Measurements from ENCODE around the gene MSI2. TPM values are rescaled to one million over a fixed set of nuclear protein-coding genes. Genes with fewer than 3 reads are reported as not detected.

MSI2 gene
- total RNA-seq, 2 experiments from 2014 or later = 131 to 164 TPM

DNA sequence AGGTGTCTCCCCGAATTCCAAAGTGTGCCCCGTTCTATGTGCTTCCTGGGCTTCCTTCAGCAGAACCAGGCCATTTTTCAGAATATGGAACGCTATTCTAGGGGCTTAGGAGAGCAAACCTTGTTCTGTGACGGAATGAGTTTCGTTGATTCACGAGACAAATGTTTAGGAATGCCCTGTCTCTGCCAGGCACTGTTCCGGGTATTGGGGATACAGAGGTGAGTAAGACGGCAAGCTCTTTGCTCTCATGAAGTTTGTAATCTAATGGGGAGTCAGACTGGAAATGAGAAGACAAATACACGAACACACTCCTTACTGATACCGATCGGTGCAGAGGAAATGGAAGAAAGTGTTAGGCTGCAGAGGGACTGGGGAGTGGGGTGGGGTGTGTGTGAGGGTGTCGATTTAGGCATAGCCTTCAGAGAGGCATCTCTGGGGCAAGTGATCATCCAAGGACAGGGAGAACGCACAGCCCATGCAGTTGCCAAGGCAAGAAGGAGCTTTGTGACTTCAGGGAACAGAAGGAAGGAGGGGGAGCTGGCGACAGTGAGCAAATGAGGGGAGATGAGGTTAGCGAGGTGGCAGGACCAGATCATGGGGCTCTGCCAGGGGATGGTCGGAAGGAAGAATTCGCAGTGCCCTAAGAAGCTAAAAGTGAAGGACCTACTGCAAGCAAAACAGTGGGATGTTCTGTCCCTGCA lies 189.6 kb downstream of the MSI2 start:
- no peaks in the 10 kb centered on the region for H3K9me3 ChIP-seq (ENCODE audit: low read length)
- ChIA-PET POLR2A (interaction anchor here (1.2 to 1.6 kb wide), 2 partner anchors 40 to 104 kb away, joined by 3 to 7 read pairs; no protein-coding TSS in a partner anchor), CTCF (ENCODE audit: unreplicated experiment) (no interaction called here)
- no peaks in the 10 kb centered on the region for H4K20me1 ChIP-seq (ENCODE audit: insufficient read depth, low read length)
- no TSS peak for BruUV-seq (replicated peaks)
- no peak overlapping the region for H3K27ac ChIP-seq (ENCODE audit: low read depth, low read length, poor library complexity, severe bottlenecking)
- no peak for TF ChIP-seq EZH2phosphoT487 (IDR thresholded peaks at IDR 0.05; ENCODE audit: borderline replicate concordance, low read depth, low read length)
- TF ChIP-seq, protein P1, sequence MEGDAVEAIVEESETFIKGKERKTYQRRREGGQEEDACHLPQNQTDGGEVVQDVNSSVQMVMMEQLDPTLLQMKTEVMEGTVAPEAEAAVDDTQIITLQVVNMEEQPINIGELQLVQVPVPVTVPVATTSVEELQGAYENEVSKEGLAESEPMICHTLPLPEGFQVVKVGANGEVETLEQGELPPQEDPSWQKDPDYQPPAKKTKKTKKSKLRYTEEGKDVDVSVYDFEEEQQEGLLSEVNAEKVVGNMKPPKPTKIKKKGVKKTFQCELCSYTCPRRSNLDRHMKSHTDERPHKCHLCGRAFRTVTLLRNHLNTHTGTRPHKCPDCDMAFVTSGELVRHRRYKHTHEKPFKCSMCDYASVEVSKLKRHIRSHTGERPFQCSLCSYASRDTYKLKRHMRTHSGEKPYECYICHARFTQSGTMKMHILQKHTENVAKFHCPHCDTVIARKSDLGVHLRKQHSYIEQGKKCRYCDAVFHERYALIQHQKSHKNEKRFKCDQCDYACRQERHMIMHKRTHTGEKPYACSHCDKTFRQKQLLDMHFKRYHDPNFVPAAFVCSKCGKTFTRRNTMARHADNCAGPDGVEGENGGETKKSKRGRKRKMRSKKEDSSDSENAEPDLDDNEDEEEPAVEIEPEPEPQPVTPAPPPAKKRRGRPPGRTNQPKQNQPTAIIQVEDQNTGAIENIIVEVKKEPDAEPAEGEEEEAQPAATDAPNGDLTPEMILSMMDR (conservative IDR thresholded peaks at IDR 0.05; ENCODE audit: low read length) = no peak
- H3K36me3 ChIP-seq (ENCODE audit: insufficient read depth, low read length) = no peaks in the 10 kb centered on the region
- no peak overlapping the region for H3K4me3 ChIP-seq (ENCODE audit: low read depth, low read length, poor library complexity, severe bottlenecking)
- peak overlapping the region; percentile 59; the same call in 1 of the 2 replicates for H3K4me2 ChIP-seq (ENCODE audit: low read length)
- peaks cover 76% of the 10 kb centered on the region for H3K4me1 ChIP-seq (ENCODE audit: insufficient read depth, low read length, poor library complexity, severe bottlenecking)
- H3K79me2 ChIP-seq (ENCODE audit: insufficient read depth, low read depth, low read length) = peaks cover 4% of the 10 kb centered on the region; the same call in 1 of the 2 replicates
- no peaks in the 10 kb centered on the region for H3K9me2 ChIP-seq (ENCODE audit: insufficient read depth, low read length)
- intact Hi-C loops (cut with micrococcal nuclease; ENCODE audit: unreplicated experiment) = no loop called here
- no peak for DNase-seq (ENCODE audit: low spot score)
- no peak overlapping the region for H2AFZ ChIP-seq (ENCODE audit: low read length)

DNA sequence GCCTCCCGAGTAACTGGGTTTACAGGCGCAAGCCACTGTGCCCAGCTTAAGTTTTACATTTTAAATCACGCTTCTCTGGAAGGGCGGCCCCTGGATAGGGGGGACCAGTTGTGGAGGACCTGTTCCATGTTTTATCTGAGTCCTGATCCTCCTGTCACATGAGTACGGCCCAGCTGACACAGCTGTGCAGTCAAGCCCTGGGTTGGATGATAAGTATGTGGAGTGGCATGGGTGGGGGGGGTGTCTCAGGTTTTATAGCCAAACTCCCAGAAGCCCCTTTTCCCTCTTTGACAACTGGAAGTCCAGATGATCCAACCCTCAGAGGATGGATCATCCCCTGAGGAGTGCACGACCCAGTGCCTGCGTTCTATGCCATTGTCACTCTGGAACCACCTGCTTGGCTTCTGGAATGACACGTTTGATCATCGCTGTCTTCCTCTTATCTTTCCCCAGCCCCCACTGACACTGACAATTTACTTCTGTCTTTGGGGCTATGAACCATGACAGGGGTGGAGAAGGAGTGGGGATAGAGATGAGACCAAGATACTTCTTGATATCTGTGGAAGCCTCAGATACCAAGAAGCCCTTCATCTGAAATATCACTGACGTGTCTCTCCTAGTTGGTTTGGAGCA lies 191.2 kb downstream of the MSI2 start:
- Histone ChIP-seq H4K20me1 (ENCODE audit: insufficient read depth, low read length) (no peaks in the 10 kb centered on the region), H2AFZ (ENCODE audit: low read length) (no peak overlapping the region), H3K4me1 (ENCODE audit: insufficient read depth, low read length, poor library complexity, severe bottlenecking) (peaks cover 71% of the 10 kb centered on the region), H3K79me2 (ENCODE audit: insufficient read depth, low read depth, low read length) (peaks cover 4% of the 10 kb centered on the region; the same call in 1 of the 2 replicates), H3K27ac (ENCODE audit: low read depth, low read length, poor library complexity, severe bottlenecking) (no peak overlapping the region), H3K4me2 (ENCODE audit: low read length) (peak overlapping the region; percentile 39), H3K9me2 (ENCODE audit: insufficient read depth, low read length) (no peaks in the 10 kb centered on the region), H3K9me3 (ENCODE audit: low read length) (no peaks in the 10 kb centered on the region), H3K4me3 (ENCODE audit: low read depth, low read length, poor library complexity, severe bottlenecking) (no peak overlapping the region), H3K36me3 (ENCODE audit: insufficient read depth, low read length) (0 out of 2 replicates have a peak, but pooled peaks cover 3% of the 10 kb centered on the region)
- no peak for DNase-seq (ENCODE audit: low spot score)
- ChIA-PET POLR2A (interaction anchor here (0.5 to 1.0 kb wide), 3 partner anchors 26 to 637 kb away, joined by 3 read pairs; no protein-coding TSS in a partner anchor), CTCF (ENCODE audit: unreplicated experiment) (no interaction called here)
- BruUV-seq (replicated peaks) = no TSS peak
- intact Hi-C loops (cut with micrococcal nuclease; ENCODE audit: unreplicated experiment) = no loop called here
- TF ChIP-seq, protein P1 (conservative IDR thresholded peaks at IDR 0.05; ENCODE audit: low read length) = no peak
- no peak for TF ChIP-seq EZH2phosphoT487 (IDR thresholded peaks at IDR 0.05; ENCODE audit: borderline replicate concordance, low read depth, low read length)
